HFFc6 (cell line): ENCODE data around the gene SYT8. TPM values are rescaled to one million over a fixed set of nuclear protein-coding genes. Genes with fewer than 3 reads are reported as not detected.

Experiments
- DNase-seq: peaks from one replicate; pipeline ENCODE4 v3.0.0-alpha.2; 2018
- H3K27ac Mint-ChIP-seq: 2 replicates; pipeline ENCODE4 v1.8.0; 2020; ENCODE audit warnings: mild to moderate bottlenecking, mixed read lengths
- H3K27me3 Mint-ChIP-seq: 2 replicates; pipeline ENCODE4 v1.8.0; 2021; ENCODE audit warnings: mild to moderate bottlenecking, moderate library complexity, mixed read lengths; ENCODE audit not compliant: insufficient read depth
- H3K36me3 Mint-ChIP-seq: 2 replicates; pipeline ENCODE4 v1.8.0; 2021; ENCODE audit warnings: low read depth, mixed read lengths
- H3K4me1 Mint-ChIP-seq: 2 replicates; pipeline ENCODE4 v1.8.0; 2020; ENCODE audit warnings: low read depth, mixed read lengths
- H3K4me3 Mint-ChIP-seq: 2 replicates; pipeline ENCODE4 v1.8.0; 2020; ENCODE audit warnings: mild to moderate bottlenecking, moderate library complexity, mixed read lengths
- H3K9me3 Mint-ChIP-seq: 2 replicates; pipeline ENCODE4 v1.8.0; 2020; ENCODE audit warnings: mild to moderate bottlenecking, mixed read lengths
- CTCF ChIP-seq: fragments of 200-600 bp; sonication (generic); IDR thresholded peaks from 2 replicates; pipeline ENCODE4 v1.5.0; 2021; ENCODE audit warnings: antibody characterized with exemption, mild to moderate bottlenecking
- total RNA-seq, 6 experiments: library from RNA; stranded (reverse); fragmentation: NEBNext Ultra II Directional; extraction: Animal tissue kit (Norgen Biotek cat#: 25700); gene quantifications; 2 replicates in 1 of 6; 3 replicates in 5 of 6; pipeline ENCODE4 v1.2.3, GENCODE V29; 2021

SYT8 gene
- total RNA-seq, 6 experiments from 2014 or later: not detected

DNA sequence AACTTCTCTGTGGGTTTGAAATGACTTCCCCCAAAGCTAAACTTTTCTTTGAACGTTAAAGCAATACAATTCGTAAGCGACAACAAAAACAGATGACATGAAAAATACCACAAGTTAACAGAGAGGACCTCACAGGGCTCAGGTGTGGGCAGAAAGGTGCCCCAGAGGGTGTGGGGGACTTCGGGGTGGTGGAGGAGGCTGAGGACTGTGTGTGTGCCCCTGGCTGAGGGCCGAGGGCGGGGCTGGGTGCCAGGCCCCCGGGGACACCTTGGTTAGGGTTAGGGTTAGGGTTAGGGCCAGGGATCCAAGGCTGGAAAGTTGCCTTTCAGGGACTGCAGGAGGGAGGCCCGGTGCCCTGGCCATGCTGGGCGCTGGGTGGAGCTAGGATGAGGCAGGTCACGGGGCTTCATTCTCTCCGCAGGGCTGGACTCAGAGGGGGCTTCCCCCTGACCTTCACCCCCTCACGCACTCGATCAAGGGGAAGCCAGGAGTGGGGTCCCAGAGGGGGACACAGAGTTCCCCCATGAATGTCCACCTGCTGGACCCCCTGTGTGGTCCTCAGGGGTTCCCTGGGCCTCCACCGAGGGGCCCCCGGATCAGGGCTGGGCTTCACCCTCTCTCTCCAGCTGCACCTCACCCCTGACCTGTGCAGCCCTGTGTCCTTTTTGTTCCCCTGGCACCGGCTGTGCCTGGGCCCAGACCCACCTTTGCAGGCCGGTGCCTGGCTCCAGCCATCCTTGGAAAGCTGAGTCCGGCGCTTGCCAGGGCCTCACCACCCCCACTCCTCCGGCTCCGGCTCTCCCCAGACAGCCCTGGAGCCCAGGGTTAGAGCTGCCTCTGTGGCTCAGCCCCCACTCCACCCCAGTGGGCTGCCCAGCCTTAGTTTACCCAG is 11.0 kb downstream of the SYT8 start:
- no peak overlapping the region for H3K27ac Mint-ChIP-seq
- TF ChIP-seq CTCF: no peak
- no peak overlapping the region for H3K4me3 Mint-ChIP-seq

DNA sequence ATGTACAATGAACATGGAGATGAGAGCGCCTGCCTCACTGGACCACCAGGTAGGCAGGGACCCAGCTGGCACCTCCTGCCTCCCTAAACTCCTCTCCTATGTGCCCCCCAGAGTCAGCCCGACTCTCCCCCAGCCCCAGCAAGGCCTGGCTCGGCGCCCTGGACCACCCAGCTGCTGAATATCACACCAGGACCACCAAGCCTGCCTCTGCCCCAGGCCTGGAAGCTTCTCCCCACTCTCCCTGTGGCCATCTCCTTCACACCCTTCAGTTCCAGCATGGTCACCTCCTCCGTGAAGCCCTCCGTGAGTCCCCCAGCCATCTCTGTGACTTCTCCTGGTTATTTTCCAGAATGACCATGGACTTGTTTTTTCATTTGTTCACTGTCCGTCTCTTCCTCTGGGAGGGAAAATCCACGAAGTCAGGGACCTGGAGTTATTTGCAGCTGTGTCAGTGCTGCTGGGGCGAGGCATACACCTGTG is 11.7 kb downstream of the SYT8 start:
- DNase-seq: no peak
- H3K27me3 Mint-ChIP-seq: peaks cover 39% of the 10 kb centered on the region

More for the DNA sequence above, 11.0 kb downstream of the SYT8 start:
- H3K9me3 Mint-ChIP-seq: no peaks in the 10 kb centered on the region
- H3K4me1 Mint-ChIP-seq: no peaks in the 10 kb centered on the region; the same call in 1 of the 2 replicates
- no peaks in the 10 kb centered on the region for H3K36me3 Mint-ChIP-seq
- DNase-seq: no peak
- peaks cover 38% of the 10 kb centered on the region for H3K27me3 Mint-ChIP-seq

GRCh38 chr11:1847006-1847735 is 12.4 kb downstream of the SYT8 start:
- Mint-ChIP-seq H3K4me1 (no peaks in the 10 kb centered on the region; the same call in 1 of the 2 replicates), H3K27me3 (peaks cover 40% of the 10 kb centered on the region), H3K9me3 (no peaks in the 10 kb centered on the region), H3K27ac (no peak overlapping the region), H3K4me3 (no peak overlapping the region), H3K36me3 (no peaks in the 10 kb centered on the region)
- no peak for DNase-seq
- TF ChIP-seq CTCF: no peak

More for the DNA sequence above, 11.7 kb downstream of the SYT8 start:
- Mint-ChIP-seq H3K27ac (no peak overlapping the region), H3K9me3 (no peaks in the 10 kb centered on the region), H3K4me3 (no peak overlapping the region), H3K36me3 (no peaks in the 10 kb centered on the region), H3K4me1 (no peaks in the 10 kb centered on the region; the same call in 1 of the 2 replicates)
- TF ChIP-seq CTCF: no peak

- Mint-ChIP-seq H3K27ac (no peak overlapping the region), H3K27me3 (peaks cover 41% of the 10 kb centered on the region), H3K9me3 (no peaks in the 10 kb centered on the region), H3K4me3 (no peak overlapping the region), H3K4me1 (no peaks in the 10 kb centered on the region; the same call in 1 of the 2 replicates), H3K36me3 (no peaks in the 10 kb centered on the region)
- DNase-seq: no peak
- TF ChIP-seq CTCF: no peak
Measured at GRCh38 chr11:1847926-1848639, 13.3 kb downstream of the SYT8 start.
